GM12873 (cell line): ENCODE data around the gene EPB41L4B.

Experiments used
- TF ChIP-seq, protein P1 (sequence below): IDR thresholded peaks from 2 replicates; pipeline ENCODE4 v1.5.1; 2012; ENCODE audit warnings: low read depth, mild to moderate bottlenecking, moderate library complexity, low read length, control low read depth; ENCODE audit not compliant: insufficient read depth; ENCODE audit errors: missing control alignments

EPB41L4B gene

GRCh38 chr9:109253241-109253636 lies 67.6 kb downstream of the EPB41L4B start:
- TF ChIP-seq, protein P1, sequence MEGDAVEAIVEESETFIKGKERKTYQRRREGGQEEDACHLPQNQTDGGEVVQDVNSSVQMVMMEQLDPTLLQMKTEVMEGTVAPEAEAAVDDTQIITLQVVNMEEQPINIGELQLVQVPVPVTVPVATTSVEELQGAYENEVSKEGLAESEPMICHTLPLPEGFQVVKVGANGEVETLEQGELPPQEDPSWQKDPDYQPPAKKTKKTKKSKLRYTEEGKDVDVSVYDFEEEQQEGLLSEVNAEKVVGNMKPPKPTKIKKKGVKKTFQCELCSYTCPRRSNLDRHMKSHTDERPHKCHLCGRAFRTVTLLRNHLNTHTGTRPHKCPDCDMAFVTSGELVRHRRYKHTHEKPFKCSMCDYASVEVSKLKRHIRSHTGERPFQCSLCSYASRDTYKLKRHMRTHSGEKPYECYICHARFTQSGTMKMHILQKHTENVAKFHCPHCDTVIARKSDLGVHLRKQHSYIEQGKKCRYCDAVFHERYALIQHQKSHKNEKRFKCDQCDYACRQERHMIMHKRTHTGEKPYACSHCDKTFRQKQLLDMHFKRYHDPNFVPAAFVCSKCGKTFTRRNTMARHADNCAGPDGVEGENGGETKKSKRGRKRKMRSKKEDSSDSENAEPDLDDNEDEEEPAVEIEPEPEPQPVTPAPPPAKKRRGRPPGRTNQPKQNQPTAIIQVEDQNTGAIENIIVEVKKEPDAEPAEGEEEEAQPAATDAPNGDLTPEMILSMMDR, result no peak

GRCh38 chr9:109252291-109252690 lies 68.6 kb downstream of the EPB41L4B start:
- TF ChIP-seq, protein P1, result no peak

- TF ChIP-seq, protein P1, result no peak
Observed at GRCh38 chr9:109251776-109252106, 69.1 kb downstream of the EPB41L4B start.

GRCh38 chr9:109251080-109251775 lies 69.6 kb downstream of the EPB41L4B start:
- TF ChIP-seq, protein P1, result no peak

DNA sequence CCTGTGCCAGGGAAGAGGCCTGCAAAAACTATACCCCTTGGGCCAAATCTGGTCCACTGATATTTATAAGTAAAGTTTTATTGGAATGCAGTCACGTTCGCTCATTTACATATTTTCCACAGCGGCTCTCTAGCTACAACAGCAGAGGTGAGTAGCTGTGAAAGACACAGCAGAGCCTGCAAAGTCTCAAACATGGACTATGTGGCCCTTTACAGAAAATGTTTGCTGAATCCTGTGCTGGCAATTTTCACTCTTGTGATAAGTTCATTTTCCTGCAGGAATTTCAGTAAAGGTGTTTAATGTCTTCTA lies 70.1 kb downstream of the EPB41L4B start:
- TF ChIP-seq, protein P1, result no peak

GRCh38 chr9:109250311-109250741 lies 70.5 kb downstream of the EPB41L4B start:
- TF ChIP-seq, protein P1, result no peak

- TF ChIP-seq, protein P1, result no peak
Observed at GRCh38 chr9:109249615-109250014, 71.2 kb downstream of the EPB41L4B start.
